Osteocyte (in vitro differentiated cells): ENCODE results near the gene CACNA2D2. TPM values are rescaled to one million over a fixed set of nuclear protein-coding genes. Genes with fewer than 3 reads are reported as not detected.

ENCODE experiments used
- DNase-seq: peaks from one replicate; pipeline ENCODE4 v3.0.0; 2021; ENCODE audit warnings: mixed read lengths; ENCODE audit not compliant: unreplicated experiment; ENCODE audit errors: extremely low spot score
- H3K27ac Mint-ChIP-seq: one replicate; pipeline ENCODE4 v1.8.0; 2021; ENCODE audit warnings: mild to moderate bottlenecking, mixed read lengths; ENCODE audit not compliant: unreplicated experiment
- H3K27me3 Mint-ChIP-seq: one replicate; pipeline ENCODE4 v1.8.0; 2021; ENCODE audit warnings: mixed read lengths; ENCODE audit not compliant: unreplicated experiment
- H3K36me3 Mint-ChIP-seq: one replicate; pipeline ENCODE4 v1.8.0; 2021; ENCODE audit warnings: mixed read lengths; ENCODE audit not compliant: unreplicated experiment
- H3K4me1 Mint-ChIP-seq: one replicate; pipeline ENCODE4 v1.8.0; 2021; ENCODE audit warnings: mixed read lengths; ENCODE audit not compliant: unreplicated experiment
- H3K4me3 Mint-ChIP-seq: one replicate; pipeline ENCODE4 v1.8.0; 2021; ENCODE audit warnings: mild to moderate bottlenecking, moderate library complexity, mixed read lengths; ENCODE audit not compliant: unreplicated experiment
- H3K9me3 Mint-ChIP-seq: one replicate; pipeline ENCODE4 v1.8.0; 2021; ENCODE audit warnings: mixed read lengths; ENCODE audit not compliant: unreplicated experiment
- total RNA-seq: library from RNA; stranded (reverse); gene quantifications from 2 replicates; pipeline ENCODE4 v1.2.1, GENCODE V29; 2021
- TF ChIP-seq, protein P1 (sequence below): fragments of 200-600 bp; sonication (generic); IDR thresholded peaks from 2 replicates; pipeline ENCODE4 v1.5.0; 2021; ENCODE audit warnings: antibody characterized with exemption, mild to moderate bottlenecking, moderate library complexity

Gene CACNA2D2
- total RNA-seq, 1 donor from 2014 or later = 0.27 TPM

DNA sequence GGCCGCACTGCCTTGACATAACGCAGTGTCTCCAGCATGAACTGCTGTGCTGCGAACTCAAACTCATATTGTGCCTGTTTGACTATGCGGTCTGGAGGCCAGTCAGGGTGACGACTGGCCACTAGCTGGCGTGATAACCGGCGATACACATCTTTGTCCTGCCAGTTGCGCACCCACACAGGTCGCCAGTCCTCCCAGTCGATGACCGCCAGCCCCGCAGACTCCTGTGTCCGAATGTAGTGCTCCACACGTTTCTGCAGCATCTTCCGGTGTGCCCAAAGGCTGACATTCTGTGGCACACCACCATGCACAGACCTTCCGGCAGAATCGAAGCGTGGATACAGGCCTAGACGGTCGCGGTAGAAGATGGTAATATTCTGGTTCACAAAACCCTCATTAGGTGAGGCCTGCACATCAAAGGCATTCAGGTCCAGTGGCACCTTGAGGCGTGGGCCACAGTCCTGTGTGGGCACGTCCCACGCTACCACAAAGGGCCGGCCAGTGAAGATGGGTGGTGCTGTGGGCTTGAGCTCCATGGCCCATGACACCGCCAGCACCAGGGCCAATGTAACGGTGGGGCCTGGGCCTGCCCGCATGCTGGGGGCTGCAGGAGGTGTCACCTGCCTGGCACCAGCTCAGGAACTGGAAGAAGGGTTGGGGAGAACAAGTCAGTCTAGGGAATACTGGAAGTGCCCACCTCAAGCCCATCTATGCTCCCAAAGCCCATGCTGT is 183.4 kb downstream of the CACNA2D2 start:
- Mint-ChIP-seq H3K27ac (peak overlapping the region; percentile 60), H3K27me3 (no peaks in the 10 kb centered on the region), H3K4me1 (peaks cover 33% of the 10 kb centered on the region), H3K9me3 (no peaks in the 10 kb centered on the region), H3K4me3 (peak overlapping the region; percentile 84), H3K36me3 (peaks cover 7% of the 10 kb centered on the region)
- TF ChIP-seq, protein P1, sequence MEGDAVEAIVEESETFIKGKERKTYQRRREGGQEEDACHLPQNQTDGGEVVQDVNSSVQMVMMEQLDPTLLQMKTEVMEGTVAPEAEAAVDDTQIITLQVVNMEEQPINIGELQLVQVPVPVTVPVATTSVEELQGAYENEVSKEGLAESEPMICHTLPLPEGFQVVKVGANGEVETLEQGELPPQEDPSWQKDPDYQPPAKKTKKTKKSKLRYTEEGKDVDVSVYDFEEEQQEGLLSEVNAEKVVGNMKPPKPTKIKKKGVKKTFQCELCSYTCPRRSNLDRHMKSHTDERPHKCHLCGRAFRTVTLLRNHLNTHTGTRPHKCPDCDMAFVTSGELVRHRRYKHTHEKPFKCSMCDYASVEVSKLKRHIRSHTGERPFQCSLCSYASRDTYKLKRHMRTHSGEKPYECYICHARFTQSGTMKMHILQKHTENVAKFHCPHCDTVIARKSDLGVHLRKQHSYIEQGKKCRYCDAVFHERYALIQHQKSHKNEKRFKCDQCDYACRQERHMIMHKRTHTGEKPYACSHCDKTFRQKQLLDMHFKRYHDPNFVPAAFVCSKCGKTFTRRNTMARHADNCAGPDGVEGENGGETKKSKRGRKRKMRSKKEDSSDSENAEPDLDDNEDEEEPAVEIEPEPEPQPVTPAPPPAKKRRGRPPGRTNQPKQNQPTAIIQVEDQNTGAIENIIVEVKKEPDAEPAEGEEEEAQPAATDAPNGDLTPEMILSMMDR = no peak
- DNase-seq = no peak

DNA sequence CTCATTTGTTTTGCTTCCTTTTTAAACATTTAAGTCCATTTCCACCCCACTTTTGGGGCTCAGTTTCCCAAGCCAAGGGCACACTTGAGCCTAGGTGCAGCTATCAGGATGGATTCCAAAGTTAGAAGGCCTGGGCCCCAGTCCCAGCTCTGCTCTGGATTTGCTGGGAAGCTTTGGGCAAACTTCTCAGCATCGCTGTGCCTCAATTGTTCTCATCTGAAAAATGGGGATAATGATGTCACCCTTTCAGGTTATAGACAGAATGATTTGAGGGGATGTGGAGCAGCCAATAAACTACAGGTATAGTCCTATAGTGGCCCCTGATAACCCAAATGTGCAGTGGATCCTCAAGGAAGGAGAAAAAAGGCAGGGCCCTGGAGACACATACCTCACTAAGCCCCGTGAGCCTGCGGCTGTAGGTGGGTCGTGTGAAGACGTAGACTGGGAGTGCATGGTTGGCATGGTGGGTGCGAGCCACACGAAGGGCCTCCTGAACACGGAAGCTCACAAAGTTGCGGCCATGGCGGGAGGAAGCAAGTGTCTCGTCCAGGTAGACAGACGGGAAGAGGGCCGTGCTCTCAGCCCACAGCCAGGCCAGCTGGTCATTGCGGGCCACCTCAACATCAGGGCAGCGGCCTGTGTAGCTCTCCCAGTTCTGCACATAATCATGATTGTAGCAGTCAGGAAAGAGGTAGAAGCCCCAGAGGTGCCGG is 184.1 kb downstream of the CACNA2D2 start:
- Mint-ChIP-seq H3K9me3 (no peaks in the 10 kb centered on the region), H3K4me1 (peaks cover 28% of the 10 kb centered on the region), H3K27ac (peak overlapping the region; percentile 27), H3K27me3 (no peaks in the 10 kb centered on the region), H3K36me3 (peaks cover 7% of the 10 kb centered on the region), H3K4me3 (peak overlapping the region; percentile 14)
- TF ChIP-seq, protein P1 = no peak
- DNase-seq = no peak

DNA sequence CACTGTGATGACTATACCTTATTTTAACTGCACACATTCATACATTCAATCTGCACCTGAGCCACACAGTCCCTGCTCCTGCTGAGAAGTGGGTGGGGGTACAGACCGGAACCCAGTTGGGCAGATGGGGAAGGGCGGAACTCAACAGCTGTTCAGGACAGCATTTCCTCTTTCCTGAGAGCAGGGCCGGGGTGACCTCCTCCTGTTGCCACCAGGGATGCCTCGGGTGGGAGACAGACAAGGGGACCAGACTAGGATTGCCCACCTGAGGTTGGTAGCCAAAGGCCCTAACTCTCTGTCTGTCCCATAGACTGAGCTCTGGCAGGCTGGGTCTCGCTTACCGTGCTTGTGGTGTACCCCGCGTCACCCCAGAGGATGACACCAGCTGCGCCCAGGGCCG is 184.8 kb downstream of the CACNA2D2 start:
- H3K4me3 Mint-ChIP-seq = no peak overlapping the region
- no peak overlapping the region for H3K27ac Mint-ChIP-seq
- TF ChIP-seq, protein P1 = no peak
- no peaks in the 10 kb centered on the region for H3K9me3 Mint-ChIP-seq
- no peaks in the 10 kb centered on the region for H3K27me3 Mint-ChIP-seq
- no peak for DNase-seq
- peaks cover 7% of the 10 kb centered on the region for H3K36me3 Mint-ChIP-seq
- H3K4me1 Mint-ChIP-seq = peaks cover 28% of the 10 kb centered on the region

DNA sequence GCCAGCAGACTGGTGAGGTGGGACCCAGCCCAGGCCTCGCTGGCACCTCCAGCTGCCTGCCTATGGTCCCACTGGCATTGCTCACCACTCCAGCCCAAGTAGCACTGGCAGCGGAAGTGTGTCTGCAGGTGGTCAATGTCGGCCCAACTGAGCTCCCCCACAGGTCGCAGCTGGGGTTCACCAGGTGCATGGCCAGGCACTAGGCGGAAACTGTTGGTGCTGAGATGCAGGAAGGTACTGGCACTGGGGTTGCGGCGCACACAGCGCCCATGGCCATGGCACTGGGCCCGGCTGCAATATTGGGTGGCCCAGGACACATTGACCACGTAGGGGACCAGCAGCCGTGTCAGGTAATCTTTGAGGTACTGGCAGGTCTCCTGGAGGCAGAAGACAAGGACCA is 185.3 kb downstream of the CACNA2D2 start:
- Mint-ChIP-seq H3K27ac (no peak overlapping the region), H3K4me3 (no peak overlapping the region), H3K9me3 (no peaks in the 10 kb centered on the region), H3K4me1 (peaks cover 28% of the 10 kb centered on the region), H3K36me3 (peaks cover 7% of the 10 kb centered on the region), H3K27me3 (no peaks in the 10 kb centered on the region)
- no peak for DNase-seq
- TF ChIP-seq, protein P1 = no peak

DNA sequence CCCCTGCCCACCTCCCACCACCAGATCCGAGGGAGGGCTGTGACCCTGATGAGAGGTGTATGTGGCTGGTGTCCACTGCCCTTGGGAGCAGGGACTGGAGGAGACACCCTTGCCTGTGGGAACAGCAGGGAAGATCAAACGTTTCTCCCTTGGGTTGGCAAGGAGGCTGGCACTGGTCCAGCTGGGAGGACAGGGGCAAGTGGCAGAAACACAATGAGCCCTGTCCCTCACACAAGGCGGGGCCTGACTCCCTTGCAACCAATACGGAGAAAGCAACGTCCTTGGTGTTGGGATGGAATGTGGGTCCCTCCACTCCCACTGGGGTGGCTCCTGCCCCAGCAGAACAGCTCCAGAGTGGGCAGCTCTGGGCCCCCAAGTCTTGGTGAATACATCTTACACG is 186.1 kb downstream of the CACNA2D2 start:
- no peaks in the 10 kb centered on the region for H3K9me3 Mint-ChIP-seq
- no peaks in the 10 kb centered on the region for H3K27me3 Mint-ChIP-seq
- no peak for DNase-seq
- peaks cover 26% of the 10 kb centered on the region for H3K4me1 Mint-ChIP-seq
- no peak overlapping the region for H3K4me3 Mint-ChIP-seq
- TF ChIP-seq, protein P1 = no peak
- peaks cover 7% of the 10 kb centered on the region for H3K36me3 Mint-ChIP-seq
- H3K27ac Mint-ChIP-seq = no peak overlapping the region
